Breast epithelium (tissue), 4 donors: ENCODE data around the gene CREM. TPM values are rescaled to one million over a fixed set of nuclear protein-coding genes. Genes with fewer than 3 reads are reported as not detected.

Experiments used
- DNase-seq, 2 donors: peaks; one replicate each; pipeline ENCODE4 v3.0.0-alpha.2; 2019; ENCODE audit warnings: low spot score in 2 of 2
- H3K27ac ChIP-seq, 2 donors: fragments of 200-600 bp; sonication (generic) in 1 of 2; one replicate each; pipeline ENCODE4 v1.5.1; 2016 to 2019; ENCODE audit warnings: mild to moderate bottlenecking in 1 of 2
- H3K27me3 ChIP-seq, 2 donors: fragments of 200-600 bp; sonication (generic) in 1 of 2; one replicate each; pipeline versions ENCODE4 v1.5.1 to v1.6.0; 2017 to 2019; ENCODE audit warnings: control low read depth in 1 of 2, mild to moderate bottlenecking in 1 of 2
- H3K36me3 ChIP-seq: fragments of 200-600 bp; one replicate; pipeline ENCODE4 v1.5.1; 2019
- H3K4me1 ChIP-seq, 2 donors: fragments of 200-600 bp; sonication (generic); one replicate each; pipeline ENCODE4 v1.5.1; 2016 to 2019; ENCODE audit warnings: control low read depth in 1 of 2
- H3K4me3 ChIP-seq, 3 donors: fragments of 200-600 bp; sonication (generic); 1 replicate in 2 of 3; 2 replicates in 1 of 3; pipeline ENCODE4 v1.5.1; 2016 to 2019; ENCODE audit warnings: mild to moderate bottlenecking in 3 of 3, moderate library complexity in 2 of 3
- H3K9me3 ChIP-seq, 2 donors: fragments of 200-600 bp; sonication (generic) in 1 of 2; one replicate each; pipeline ENCODE4 v1.5.1; 2016 to 2019; ENCODE audit warnings: control low read depth in 1 of 2
- CTCF ChIP-seq, 3 donors: fragments of 450-650 bp; IDR thresholded peaks; one replicate each; pipeline ENCODE4 v1.5.1; 2016 to 2017; ENCODE audit warnings: antibody characterized with exemption in 3 of 3, mild to moderate bottlenecking in 3 of 3, moderate library complexity in 3 of 3
- POLR2A ChIP-seq: fragments of 450-650 bp; IDR thresholded peaks from one replicate; pipeline ENCODE4 v1.6.1; 2016; ENCODE audit warnings: antibody characterized with exemption, mild to moderate bottlenecking, moderate library complexity
- POLR2AphosphoS5 ChIP-seq, 3 donors: sonication (generic); formaldehyde crosslinking; IDR thresholded peaks; one replicate each; pipeline ENCODE4 v1.6.1; 2017; ENCODE audit warnings: antibody characterized with exemption in 3 of 3
- intact Hi-C: fragments of 100-400 bp; cut with DNase I; formaldehyde crosslinking; loops from one replicate; pipeline ENCODE4 v1.15.1; 2023; ENCODE audit warnings: low total_unique reads
- total RNA-seq, 3 donors: library from RNA; depleted of rRNA; stranded (reverse); fragments of >200 nt; gene quantifications; one replicate each; pipeline ENCODE4 v1.1.0, GENCODE V29; 2016

Gene CREM
- total RNA-seq, 3 donors from 2014 or later = 30.6 to 55.4 (median 41.6) TPM

- Histone ChIP-seq H3K27ac (no peak overlapping the region), H3K9me3 (no peaks in the 10 kb centered on the region), H3K36me3 (no peaks in the 10 kb centered on the region), H3K4me3 (no peak overlapping the region), H3K4me1 (no peaks in the 10 kb centered on the region), H3K27me3 (no peaks in the 10 kb centered on the region)
- no peak for DNase-seq
- intact Hi-C loops = no loop called here
- TF ChIP-seq CTCF (IDR thresholded peaks at IDR 0.05) (no peak), POLR2AphosphoS5 (IDR thresholded peaks at IDR 0.05) (no peak), POLR2A (no peak)
Observed at GRCh38 chr10:35202050-35202449, 75.4 kb downstream of the CREM start.

GRCh38 chr10:35203745-35204144 lies 77.1 kb downstream of the CREM start:
- Histone ChIP-seq H3K27ac (no peak overlapping the region), H3K4me1 (no peaks in the 10 kb centered on the region), H3K9me3 (no peaks in the 10 kb centered on the region), H3K4me3 (no peak overlapping the region), H3K27me3 (no peaks in the 10 kb centered on the region), H3K36me3 (no peaks in the 10 kb centered on the region)
- intact Hi-C loops = no loop called here
- no peak for DNase-seq
- no peak for TF ChIP-seq POLR2AphosphoS5 (IDR thresholded peaks at IDR 0.05)
- TF ChIP-seq POLR2A = no peak
- no peak for TF ChIP-seq CTCF (IDR thresholded peaks at IDR 0.05)

GRCh38 chr10:35204650-35205319 lies 78.1 kb downstream of the CREM start:
- Histone ChIP-seq H3K27me3 (no peaks in the 10 kb centered on the region), H3K27ac (no peak overlapping the region), H3K4me3 (no peak overlapping the region), H3K36me3 (no peaks in the 10 kb centered on the region), H3K9me3 (no peaks in the 10 kb centered on the region), H3K4me1 (no peaks in the 10 kb centered on the region)
- DNase-seq = no peak
- intact Hi-C loops = no loop called here
- TF ChIP-seq POLR2AphosphoS5 (IDR thresholded peaks at IDR 0.05) (no peak), POLR2A (no peak), CTCF (IDR thresholded peaks at IDR 0.05) (no peak)

GRCh38 chr10:35206274-35206673 lies 79.6 kb downstream of the CREM start:
- no peaks in the 10 kb centered on the region for H3K9me3 ChIP-seq
- no peak for DNase-seq
- intact Hi-C loops = no loop called here
- no peaks in the 10 kb centered on the region for H3K4me1 ChIP-seq
- H3K4me3 ChIP-seq = no peak overlapping the region
- H3K27ac ChIP-seq = no peak overlapping the region
- TF ChIP-seq POLR2AphosphoS5 (IDR thresholded peaks at IDR 0.05) (no peak), CTCF (IDR thresholded peaks at IDR 0.05) (no peak), POLR2A (no peak)
- no peaks in the 10 kb centered on the region for H3K36me3 ChIP-seq
- no peaks in the 10 kb centered on the region for H3K27me3 ChIP-seq

- intact Hi-C loops = no loop called here
- Histone ChIP-seq H3K27ac (no peak overlapping the region), H3K4me1 (no peaks in the 10 kb centered on the region), H3K27me3 (no peaks in the 10 kb centered on the region), H3K9me3 (no peaks in the 10 kb centered on the region), H3K4me3 (no peak overlapping the region), H3K36me3 (no peaks in the 10 kb centered on the region)
- DNase-seq = no peak
- TF ChIP-seq CTCF (IDR thresholded peaks at IDR 0.05) (no peak), POLR2A (no peak), POLR2AphosphoS5 (IDR thresholded peaks at IDR 0.05) (no peak)
Observed at GRCh38 chr10:35208536-35208935, 81.9 kb downstream of the CREM start.
